ENCODE measurements around the gene CDC20B. TPM values are rescaled to one million over a fixed set of nuclear protein-coding genes. Genes with fewer than 3 reads are reported as not detected.
A peak's percentile ranks its signal among the peaks of the same experiment; 100 is the strongest.

Gene CDC20B
- polyA plus RNA-seq (2014; cell fraction: cytosol; rRNA removed), result not detected in 2 replicates
- not detected in 2 replicates for polyA plus RNA-seq (2014; cell fraction: nucleus; rRNA removed)

- DNase-seq (ENCODE audit: low spot score), result peak; percentile 66
Observed at GRCh38 chr5:55172937-55173686, at the start of gene CDC20B. TSS of gene CDC20B (minus strand) at chr5:55173177. CDS start at chr5:55173000, 177 bp downstream.

DNA sequence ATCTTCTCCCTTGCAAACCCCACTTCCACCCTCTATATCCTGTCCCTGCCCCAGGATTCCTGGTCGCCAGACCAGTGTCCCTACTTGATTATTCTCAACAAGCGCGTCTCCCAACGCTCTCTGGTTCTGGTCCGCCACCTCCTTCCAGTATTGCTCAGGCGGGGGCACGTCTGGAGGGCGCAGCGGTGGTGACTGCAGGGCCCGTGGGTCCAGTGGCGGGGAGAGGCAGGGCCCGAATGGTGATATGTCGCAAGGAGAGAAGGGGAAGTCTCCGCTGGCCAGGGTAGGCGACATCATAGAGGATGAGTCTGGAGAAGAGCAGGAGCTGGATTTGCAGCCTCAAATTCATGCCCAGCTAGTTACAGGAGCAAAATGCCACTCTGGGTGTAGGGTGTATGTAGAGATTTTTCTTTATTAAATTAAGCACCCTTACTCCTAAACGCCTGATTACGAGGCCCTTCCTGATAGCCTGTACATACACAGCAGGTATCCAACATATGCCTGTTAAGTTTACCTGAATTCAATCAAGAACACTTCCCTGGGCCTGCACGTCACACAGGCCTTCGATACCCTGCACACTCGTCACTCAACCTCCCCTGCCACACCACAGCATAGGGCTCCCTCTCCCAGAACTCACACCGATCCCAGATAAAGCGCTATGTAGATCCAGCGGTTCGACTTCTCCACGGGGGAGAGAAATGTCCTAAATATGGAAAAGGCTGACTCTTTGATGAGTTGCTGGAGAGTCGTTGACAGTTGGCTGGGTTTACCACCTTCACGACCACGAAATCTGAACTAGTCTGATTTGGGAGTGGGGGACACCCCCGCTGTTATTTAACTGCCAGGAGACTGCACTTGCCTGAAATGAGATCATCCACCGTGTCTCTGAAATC, 49.4 kb upstream of the CDC20B start:
- no peak for DNase-seq (ENCODE audit: low spot score)

- no peak for DNase-seq (ENCODE audit: low spot score)
Observed at GRCh38 chr5:55220433-55221185, 47.6 kb upstream of the CDC20B start.

DNA sequence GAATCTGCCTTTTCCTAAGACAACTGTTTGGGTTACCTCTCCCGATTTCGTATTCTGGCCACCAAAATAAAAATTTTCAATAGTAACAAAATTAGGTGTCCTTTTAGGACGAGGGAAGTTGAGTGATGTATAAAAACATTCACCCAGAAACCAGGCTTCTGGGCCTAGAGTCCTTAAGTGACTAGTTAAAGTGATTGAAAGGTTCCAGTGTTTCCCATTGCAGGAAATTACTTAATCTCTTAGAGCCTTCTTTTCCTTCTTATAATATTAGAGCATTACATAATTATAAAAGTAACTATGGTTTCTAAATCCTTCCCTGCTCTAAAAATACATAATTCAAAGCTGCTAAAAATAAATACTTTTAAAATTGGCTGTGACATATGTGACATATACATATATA, 46.8 kb upstream of the CDC20B start:
- DNase-seq (ENCODE audit: low spot score), result no peak

DNA sequence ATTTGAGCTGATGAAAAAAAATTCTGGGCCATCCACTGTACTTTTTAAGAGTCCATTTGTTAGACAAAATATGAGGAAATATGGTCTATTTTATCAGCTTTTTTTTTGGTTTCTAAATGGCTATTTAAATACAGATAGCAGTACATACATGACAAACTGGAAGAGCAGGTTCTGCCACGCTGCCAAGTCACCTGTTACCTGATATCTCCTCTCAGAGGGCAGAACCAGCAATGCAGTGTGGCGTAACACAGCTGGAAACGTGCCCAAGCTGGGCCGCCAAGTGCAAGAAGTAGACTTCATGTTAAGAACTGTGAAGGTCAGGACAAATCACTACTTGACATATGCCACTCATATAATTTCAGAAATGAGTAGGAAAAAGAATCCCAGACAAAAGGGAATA, 46.0 kb upstream of the CDC20B start:
- no peak for DNase-seq (ENCODE audit: low spot score)

- DNase-seq (ENCODE audit: low spot score), result no peak
Observed at GRCh38 chr5:55211184-55211874, 38.4 kb upstream of the CDC20B start.

DNA sequence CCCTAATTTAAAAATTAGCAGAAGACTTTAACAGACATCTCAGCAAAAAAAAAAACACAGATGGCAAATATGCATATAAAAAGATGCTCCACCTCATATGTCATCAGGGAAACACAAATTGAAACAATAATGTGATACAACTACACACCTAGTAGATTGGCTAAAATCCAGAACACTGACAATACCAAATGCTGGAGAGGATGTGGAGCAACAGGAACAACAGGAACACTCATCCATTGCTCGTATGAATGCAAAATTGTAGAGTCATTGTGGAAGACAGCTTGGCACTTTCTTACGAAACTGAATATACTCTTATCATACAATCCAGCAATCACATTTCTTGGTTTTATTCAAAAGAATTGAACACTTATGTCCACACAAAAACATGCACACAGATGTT, 32.0 kb upstream of the CDC20B start:
- DNase-seq (ENCODE audit: low spot score), result no peak

DNA sequence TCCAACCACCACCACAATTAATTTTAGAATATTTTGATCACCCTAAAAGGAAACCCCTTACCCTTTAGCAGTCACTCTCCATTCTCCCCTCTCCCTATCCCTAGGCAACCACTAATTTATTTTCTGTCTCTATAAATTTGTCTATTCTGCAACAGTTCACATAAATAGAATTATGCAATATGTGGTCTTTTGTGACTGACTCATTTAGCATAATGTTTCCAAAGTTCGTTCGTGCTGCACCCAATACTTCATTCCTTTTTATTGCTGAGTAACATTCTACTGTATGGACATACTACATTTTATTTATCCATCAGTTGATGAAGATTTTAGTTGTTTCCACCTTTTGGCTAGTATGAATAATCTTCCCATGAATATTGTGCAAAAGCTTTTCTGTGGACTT, 18.2 kb upstream of the CDC20B start:
- no peak for DNase-seq (ENCODE audit: low spot score)

- no peak for DNase-seq (ENCODE audit: low spot score)
Observed at GRCh38 chr5:55188656-55189540, 15.9 kb upstream of the CDC20B start.

DNA sequence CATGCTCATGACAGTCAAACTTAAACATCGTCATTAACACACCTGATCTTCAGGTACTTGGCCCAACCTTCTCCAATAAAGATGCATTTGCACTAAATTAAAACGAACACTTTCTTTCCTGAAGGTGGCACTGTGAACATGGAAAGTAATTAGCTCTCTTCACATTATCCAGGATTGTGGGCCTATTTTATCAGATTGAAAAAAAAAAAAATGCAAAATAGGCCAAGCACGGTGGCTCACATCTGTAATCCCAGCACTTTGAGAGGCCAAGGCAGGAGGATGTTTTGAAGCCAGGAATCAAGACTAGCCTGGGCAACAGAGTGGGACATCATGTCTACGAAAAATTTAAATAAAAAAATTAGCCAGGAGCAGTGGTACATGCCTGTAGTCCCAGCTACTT, 14.4 kb upstream of the CDC20B start:
- DNase-seq (ENCODE audit: low spot score), result no peak

GRCh38 chr5:55180016-55180415, 7.0 kb upstream of the CDC20B start:
- no peak for DNase-seq (ENCODE audit: low spot score)

GRCh38 chr5:55177078-55177477, 4.1 kb upstream of the CDC20B start:
- DNase-seq (ENCODE audit: low spot score), result no peak

DNA sequence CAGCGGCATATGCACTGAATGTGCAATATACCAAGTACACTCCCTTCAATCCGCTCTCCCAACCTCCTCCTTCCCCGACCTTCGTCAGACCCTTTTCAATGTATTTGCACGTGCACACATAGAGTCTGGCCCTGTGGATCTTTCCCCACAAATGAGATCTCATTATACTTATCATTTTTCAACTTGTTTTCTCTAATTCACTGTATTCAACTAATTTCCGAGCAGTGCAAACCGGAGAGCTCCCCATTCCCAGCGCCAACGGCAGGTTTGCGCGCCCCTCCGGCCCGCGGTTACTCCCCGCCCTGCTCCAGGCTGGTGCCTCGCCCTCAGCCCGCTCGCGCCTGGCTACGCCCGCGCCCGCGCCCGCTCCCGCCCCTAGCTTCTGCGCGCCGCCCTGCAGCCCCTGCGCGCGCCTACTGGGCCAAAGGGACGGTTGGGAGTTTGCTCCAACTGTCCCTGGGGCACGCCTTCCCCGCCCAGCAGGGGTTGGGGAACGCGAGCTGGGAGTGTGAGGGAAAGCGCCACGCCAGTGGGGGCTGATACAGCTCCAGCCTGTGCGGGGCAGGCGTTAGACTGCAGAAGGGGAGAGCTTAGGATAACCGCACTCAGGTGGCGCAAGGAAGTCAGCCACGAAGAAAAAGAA, 3.3 kb upstream of the CDC20B start:
- peak; percentile 45 for DNase-seq (ENCODE audit: low spot score)

- no peak for DNase-seq (ENCODE audit: low spot score)
Observed at GRCh38 chr5:55175781-55176175, 2.8 kb upstream of the CDC20B start.

GRCh38 chr5:55173687-55174230, 782 bp upstream of the CDC20B start:
- DNase-seq (ENCODE audit: low spot score), result no peak

GRCh38 chr5:55172051-55172899, 702 bp downstream of the CDC20B start:
- DNase-seq (ENCODE audit: low spot score), result peak; percentile 74

- DNase-seq (ENCODE audit: low spot score), result no peak
Observed at GRCh38 chr5:55171471-55171870, 1.5 kb downstream of the CDC20B start.

DNA sequence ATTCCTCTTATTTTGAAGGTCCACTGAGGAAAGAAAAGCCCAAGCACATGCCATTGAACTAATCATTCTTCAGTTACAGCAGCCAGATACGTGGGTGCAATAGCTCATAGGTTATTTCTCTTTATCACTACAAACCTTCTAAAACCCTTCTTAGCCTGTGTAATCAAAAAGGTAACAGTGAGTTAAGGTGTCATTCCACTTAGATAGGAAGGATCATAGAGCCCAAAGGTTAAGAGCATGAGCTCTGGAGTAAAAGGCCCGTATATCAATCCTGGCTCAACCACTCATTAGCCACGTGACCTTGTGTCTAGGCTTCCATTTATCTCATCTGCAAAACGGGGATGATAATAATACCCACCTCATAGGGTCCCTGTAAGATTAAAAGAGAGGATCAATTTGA, 10.3 kb downstream of the CDC20B start:
- no peak for DNase-seq (ENCODE audit: low spot score)
